GM19035 (cell line): ENCODE data around the gene PLAGL2.

Experiments
- ATAC-seq: cut with Tn5 transposase; IDR thresholded peaks from one replicate; pipeline ENCODE4 v1.9.1; 2021; ENCODE audit not compliant: unreplicated experiment

PLAGL2 gene

GRCh38 chr20:32152421-32153155 is 55.0 kb downstream of the PLAGL2 start:
- ATAC-seq = no peak

DNA sequence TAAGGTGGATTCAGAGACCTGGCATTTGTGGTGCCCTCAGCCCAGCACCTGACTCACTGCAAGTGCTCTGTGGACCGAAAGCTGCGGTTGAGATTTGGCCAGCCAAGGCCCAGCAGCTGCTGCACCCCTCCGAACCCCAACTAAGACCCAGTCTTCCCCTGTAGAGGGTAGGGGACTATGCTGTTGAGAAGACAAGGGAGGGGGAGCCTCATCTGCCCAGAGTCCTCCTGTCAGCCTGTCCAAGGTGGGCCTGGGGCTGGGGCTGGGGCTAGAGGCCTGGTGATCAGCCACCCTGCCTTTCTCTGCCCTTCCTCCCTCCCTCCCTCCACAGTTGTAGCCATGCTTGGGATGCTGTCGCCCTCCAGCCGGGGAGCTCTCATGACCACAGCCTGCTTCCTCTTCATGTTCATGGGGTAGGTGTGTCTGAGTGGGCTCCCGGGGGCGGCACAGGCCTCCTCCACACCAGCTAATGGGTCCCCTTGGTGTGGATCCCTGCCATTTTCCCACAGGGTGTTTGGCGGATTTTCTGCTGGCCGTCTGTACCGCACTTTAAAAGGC is 57.2 kb downstream of the PLAGL2 start:
- no peak for ATAC-seq

DNA sequence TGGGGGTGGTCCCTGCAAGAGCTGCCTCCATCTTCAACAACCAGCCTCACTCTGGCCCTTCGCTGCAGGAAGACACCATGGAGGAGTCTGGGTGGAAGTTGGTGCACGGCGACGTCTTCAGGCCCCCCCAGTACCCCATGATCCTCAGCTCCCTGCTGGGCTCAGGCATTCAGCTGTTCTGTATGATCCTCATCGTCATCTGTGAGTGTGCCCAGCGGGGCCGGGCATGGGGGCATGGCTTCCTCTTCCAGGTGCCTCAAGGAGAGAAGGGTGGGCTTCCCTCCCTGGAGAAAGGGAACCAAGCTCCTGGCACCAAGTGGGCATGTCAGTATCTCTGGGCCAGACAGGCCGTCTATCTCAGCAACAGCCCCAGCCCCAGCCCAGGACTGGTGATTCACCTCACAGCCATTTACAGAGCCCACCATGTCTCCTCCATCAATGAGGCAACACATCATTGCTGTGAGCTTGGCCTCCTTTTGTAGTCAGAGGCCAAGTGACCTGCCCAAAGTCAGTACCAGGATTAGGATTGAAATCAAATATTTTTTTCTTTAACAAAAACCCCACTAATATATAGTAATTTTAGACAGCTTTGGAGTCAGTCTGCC is 57.9 kb downstream of the PLAGL2 start:
- no peak for ATAC-seq

- ATAC-seq = no peak
Observed at GRCh38 chr20:32144898-32145662, 62.5 kb downstream of the PLAGL2 start.

GRCh38 chr20:32142991-32143390 is 64.6 kb downstream of the PLAGL2 start:
- ATAC-seq = no peak
